Gastroesophageal sphincter (tissue), 3 donors: Measurements from ENCODE around the gene CCND1.

Experiments used
- CTCF ChIP-seq, 4 experiments: fragments of 200-600 bp in 2 of 4; fragments of 450-650 bp in 2 of 4; sonication (generic) in 1 of 4; IDR thresholded peaks; one replicate each; pipeline ENCODE4 v1.5.1; 2017 to 2019; ENCODE audit warnings: antibody characterized with exemption in 4 of 4, mild to moderate bottlenecking in 2 of 4, moderate library complexity in 2 of 4
- EP300 ChIP-seq: sonication (generic); formaldehyde crosslinking; IDR thresholded peaks from one replicate; pipeline ENCODE4 v1.6.1; 2017; ENCODE audit warnings: antibody characterized with exemption, mild to moderate bottlenecking

GRCh38 chr11:69639831-69640230 is 1.1 kb upstream of the CCND1 start:
- TF ChIP-seq CTCF (IDR thresholded peaks at IDR 0.05), result no peak
- TF ChIP-seq EP300, result no peak
